Left renal cortex interstitium (tissue), 4 donors: ENCODE data around the gene RBPJ. TPM values are rescaled to one million over a fixed set of nuclear protein-coding genes. Genes with fewer than 3 reads are reported as not detected.
A peak's percentile ranks its signal among the peaks of the same experiment; 100 is the strongest.
"Not testable (repeated sequence)": the region's sequence is repeated elsewhere in the genome, so short reads cannot be mapped to it uniquely, and the experiment has no call there.

Experiments used
- DNase-seq, 4 donors: peaks; one replicate each; pipeline ENCODE4 v3.0.0-alpha.2; 2013; ENCODE audit warnings: low read depth in 4 of 4, low spot score in 2 of 4, missing footprints in 1 of 4
- polyA plus RNA-seq, 4 donors: library from polyadenylated mRNA; unstranded; fragments of 120-200 nt; gene quantifications; one replicate each; pipeline ENCODE4 v1.2.1, GENCODE V29; 2013; ENCODE audit not compliant: insufficient read length in 4 of 4

The RBPJ gene
- polyA plus RNA-seq, 4 donors = 71.6 to 86.1 (median 77.2) TPM

DNA sequence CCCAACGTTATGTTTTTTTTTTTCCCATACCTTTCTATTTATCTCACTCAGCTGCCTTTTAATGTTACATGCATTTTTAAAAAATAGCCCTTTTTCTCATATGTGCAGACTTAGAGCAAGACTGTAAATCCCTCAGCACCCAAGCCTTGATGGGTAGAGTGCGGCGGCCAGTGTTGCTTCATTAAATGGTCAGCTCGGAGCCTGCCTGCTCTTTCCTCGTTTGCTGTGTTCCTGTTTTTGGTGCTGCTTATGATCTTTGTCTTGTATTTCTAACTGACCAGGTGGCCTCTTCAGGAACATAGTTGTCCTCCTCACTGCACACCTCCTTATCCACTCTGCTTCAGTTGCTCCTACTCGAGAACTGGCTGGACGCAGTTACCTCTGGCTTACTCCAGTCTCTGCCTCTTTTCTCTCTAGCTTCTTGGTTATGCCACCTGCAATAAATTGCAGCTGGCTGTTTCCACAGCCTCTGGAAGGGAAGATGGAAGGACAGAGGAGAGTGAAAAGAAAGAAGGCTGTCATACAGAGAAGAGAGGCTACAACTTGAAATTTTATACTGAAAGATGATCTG is 10.7 kb downstream of the RBPJ start:
- no peak for DNase-seq

DNA sequence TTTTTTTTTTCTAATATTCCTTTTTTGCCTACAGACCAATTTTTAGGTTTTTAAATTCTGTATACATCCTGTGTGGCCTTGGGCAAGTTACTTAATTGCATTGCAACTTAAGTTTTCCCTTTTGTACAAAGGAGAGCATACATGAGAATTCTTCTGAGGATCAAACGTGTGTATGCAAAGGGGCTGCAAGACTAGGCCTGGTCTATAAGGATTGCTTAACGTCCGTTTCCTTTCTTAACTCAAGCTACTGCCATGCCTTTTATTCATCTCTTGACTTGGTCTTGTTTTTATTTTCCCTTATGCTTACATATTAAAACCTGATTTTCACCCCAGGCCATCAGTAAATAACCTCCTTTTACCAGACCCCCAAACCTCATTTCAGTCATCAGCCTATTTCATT is 13.6 kb downstream of the RBPJ start:
- DNase-seq = no peak

DNA sequence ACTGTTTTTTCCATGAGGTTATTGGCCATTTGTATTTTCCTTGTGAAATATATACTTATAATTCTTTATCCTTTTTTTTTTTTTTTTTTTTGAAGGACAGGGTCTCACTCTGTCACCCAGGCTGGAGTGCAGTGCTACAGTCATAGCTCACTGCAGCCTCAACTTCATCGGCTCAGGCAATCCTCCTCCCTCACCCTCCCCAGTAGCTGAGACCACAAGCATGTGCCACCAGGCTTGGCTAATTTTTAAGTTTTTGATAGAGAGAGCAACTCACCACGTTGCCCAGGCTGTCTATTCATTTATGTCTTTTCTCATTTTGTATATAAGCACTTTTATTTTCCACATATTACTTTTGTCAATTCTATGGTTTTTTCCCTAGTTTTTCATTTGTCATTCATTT is 16.8 kb downstream of the RBPJ start:
- DNase-seq = no peak

DNA sequence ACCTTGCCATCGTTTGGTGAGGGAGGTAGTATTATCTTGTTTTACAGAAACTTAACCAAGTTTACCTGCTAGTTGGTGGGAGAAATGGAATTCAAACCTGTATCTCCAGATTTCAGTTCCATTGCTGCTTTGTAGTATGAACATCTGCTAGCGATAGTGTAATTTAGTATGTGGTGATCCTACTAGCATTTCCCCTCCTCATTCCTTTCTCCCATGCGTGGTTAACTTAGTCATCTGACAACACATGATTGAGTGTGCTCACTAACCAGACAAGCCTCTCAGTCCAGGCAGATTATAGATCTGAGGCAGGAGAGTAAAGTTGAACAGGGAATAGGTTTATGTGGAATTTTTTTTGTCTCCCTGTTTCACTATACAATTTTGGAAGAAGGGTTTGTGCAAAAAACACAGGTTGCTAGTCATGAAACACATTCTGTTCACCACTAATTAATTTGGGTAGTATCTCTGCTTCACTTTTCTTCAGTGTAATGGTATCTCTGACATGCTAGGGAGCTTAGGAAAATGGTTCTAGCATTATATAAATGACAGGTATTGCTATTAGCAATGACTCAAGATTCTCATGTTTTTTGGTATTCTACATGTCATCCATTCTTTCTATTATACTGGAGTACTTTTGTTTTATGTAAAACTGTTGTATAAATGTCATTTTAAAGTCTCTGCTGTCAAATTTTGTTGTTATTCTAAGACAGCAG is 21.7 kb downstream of the RBPJ start:
- DNase-seq = no peak

DNA sequence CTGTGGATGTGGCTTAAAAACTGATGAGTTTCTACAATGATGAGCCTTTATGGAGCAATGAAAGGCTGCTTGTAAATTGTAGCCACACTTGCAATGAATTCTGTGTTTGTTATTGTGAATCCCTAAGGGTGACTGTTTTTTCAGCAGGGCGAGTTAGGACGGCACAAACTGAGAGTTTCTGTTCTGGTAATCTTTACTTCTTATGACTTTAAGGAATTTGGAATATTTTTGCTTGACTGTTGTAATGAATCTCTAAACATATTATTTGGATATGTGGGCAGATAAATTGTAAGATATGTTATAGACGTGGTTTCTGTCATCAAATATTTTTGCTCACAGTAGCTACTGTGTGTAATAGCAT is 22.2 kb downstream of the RBPJ start:
- DNase-seq = no peak

DNA sequence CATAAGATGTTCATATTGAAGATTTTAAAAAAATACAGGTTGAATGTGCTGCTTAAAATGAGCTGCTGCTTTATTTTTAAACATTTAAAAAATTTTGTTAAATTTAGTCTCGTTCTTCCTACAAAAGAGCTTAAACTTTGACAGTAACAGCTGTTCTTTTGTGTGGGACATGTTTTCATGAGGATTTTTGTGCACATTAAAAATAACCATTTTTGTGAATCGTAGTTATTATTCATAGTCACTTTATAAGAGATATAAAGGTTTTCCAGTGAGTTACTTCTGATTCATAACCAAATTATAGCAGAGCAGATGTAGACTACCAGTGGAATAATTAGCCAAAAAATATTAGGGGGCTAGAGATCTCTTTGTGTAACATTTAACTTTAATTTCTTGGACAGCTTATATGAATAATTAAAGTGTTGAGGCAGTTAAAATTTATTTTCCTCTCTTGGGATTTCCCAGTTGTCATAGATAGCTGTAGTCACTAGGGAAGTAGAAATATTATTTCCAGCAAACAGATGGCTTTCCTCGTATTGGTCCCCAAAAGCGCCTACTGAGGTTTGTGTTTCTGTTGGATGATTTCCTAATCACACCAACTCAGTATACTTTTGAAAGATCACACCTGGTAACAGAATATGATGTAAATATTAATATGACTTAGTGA is 24.2 kb downstream of the RBPJ start:
- DNase-seq = peak in 2 of 4 donors; percentile 38 to 57

DNA sequence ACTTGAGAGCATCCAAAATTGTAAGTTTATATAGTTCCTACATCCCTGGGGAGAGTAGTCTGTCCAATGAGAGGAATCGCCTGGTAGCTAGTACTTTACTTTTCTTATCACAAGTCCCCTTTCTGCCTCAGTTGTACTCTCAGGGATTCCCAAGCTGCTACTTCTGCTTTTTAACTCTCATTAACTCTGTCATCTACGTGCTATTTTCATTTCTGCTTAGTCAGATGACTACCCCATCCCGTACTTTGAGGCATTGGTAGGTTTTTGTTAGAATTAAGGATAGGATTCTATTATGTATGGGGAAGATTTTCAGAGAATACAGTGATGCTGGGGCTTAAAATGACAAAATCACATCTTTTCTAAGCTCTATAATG is 24.7 kb downstream of the RBPJ start:
- DNase-seq = no peak

DNA sequence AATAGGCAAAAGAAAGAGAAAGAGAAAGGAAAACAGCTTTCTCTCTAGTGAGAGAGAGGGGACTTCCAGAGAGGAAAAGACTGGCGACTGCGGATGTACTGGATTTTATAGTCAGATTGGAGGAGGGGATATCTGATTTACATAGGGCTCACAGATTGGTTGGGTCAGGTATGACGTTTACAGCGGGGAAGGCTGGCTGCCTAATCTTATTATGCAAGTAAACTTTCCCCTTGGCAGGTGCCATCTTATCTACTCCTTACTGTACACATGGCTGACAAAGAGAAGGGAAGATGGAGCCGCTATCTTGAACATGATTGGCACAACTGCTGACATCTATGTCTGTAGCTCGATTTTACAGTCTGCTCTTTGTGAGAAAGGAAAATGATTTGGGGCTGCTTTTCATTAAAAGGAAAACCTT is 25.4 kb downstream of the RBPJ start:
- DNase-seq = no peak

DNA sequence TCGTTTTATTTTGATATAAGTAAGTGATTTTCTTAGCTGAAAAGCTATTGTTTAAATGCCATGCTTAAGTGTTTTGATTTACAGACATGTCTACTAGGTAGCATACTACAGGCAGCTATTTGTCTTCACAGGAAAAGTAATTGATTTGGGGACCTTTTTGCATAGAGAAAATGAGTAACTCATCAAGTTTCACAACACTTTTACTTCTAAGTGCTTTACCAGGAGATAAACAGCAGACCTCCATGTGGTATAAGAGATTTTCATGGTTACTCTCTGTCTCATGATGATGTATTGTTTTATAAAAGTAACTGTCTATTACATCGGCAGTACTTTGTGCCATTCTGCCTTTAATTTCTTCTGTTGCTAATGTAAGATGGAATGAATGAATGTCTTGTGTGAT is 28.7 kb downstream of the RBPJ start:
- no peak for DNase-seq

DNA sequence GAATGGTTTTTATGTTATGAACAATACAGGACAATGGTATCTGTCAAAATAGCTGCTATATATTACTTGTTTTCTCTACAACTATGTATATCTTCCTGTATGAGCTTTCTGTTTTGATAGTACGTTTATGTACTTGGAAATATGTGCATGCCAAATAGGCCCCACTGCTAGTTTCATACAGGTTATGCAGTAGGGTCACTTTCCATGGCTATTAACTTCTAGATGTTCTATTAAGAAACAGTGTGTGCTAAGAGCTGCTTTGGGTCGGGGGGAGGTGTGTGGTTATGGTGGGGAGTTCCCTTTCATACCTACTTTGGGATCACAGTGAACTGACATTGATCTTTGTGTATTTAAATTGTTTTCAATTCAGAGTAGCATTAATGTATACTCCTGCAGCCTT is 30.9 kb downstream of the RBPJ start:
- DNase-seq = no peak

DNA sequence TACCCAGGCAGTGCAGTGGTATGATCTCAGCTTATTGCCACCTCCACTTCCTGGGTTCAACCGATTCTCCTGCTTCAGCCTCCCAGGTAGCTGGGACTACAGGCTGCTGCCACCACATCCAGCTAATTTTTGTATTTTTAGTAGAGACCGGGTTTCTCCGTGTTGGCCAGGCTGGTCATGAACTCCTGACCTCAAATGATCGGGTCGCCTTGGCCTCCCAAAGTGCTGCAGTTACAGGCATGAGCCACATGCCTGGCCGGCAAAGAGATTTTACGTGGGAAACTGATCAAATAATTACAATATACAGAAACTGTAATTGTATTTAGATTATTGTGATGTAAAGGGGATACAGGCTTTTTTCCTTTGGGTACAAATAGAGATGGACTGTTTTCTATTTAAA is 33.7 kb downstream of the RBPJ start:
- DNase-seq = no peak

DNA sequence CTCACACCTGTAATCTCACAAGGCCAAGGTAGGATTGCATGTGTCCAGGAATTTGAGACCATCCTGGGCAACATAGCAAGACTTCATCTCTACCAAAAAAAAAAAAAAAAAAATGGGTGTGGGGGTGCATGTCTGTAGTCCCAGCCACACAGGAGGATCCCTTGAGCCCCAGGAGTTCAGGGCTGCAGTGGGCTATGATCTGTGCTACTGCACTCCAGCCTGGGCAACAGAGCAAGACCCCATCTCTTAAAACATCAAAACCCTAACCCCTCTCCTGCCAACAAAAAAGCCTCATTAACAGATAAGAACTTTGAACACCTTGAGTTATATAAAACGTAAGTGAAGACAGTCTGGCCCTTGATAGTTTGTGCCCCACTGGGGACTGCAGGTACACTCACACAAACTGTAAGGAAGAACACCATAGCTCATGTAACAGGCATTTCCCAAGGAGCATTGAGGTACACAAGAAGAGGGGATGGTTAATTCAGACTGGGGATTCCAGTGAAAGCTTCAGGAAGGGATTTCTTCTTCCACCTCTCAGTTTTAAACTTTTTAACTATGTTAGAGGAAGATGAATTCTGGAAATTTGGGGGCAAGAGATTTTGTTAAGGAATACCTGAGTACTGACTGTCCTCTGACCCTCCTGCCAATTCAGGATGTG is 34.7 kb downstream of the RBPJ start:
- DNase-seq = no peak

DNA sequence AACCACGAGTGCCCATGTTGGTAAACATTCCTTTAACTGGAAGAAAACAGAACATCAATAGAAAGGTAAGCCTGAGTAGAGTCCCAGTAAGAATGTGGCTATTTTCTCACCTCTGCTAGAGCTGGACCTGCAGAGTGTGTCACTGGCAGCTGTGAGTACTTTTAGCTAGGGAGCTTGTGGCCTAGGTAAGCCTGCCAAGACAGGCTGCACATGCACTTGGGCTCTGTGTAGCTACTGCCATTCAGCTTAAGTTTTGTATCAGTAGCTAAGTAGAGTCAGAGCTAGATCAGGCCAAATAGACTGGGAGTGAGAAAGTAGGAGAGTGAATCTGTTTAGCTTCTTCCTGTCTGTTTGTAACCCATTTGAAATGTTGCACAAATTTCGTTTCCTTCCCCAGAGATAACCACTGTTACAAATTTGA is 35.3 kb downstream of the RBPJ start:
- no peak for DNase-seq

DNA sequence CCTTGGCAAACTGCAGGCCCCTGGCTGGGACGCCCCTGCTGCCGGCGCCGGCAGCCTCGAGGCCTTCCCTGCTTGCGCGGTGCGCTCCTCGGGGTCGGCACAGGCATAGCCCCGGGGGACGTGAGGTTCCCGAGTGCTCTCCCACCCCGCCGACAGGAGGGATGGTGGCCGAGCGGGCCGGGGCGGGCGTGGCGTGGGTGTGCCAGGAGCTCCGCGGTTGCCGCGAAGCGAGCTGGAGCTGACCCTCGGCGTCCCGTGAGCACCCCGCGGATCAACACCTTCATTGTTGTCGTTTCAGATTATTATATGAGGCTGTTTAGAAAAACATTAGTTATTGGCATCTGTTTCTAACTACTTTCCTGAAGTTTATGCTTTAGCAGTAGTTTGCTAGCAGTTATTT is 38.7 kb downstream of the RBPJ start:
- not testable (repeated sequence) for DNase-seq

DNA sequence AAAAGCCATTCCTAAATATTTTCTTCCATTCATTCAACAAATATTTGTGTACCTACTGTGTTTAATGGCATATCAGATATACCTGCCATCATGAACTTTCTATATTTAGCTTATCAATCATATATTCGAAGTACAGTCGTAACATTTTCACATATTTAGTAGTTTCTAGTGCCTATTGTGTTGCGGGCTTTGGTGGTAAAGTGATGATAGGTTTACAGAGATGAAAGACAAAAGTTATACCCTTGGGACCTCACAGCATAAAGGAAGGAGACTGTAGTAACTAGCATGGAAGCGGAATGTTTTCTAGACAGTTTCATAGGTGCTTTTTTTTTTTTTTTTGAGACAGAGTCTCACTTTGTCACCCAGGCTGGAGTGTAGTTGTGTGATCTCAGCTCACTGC is 39.5 kb downstream of the RBPJ start:
- DNase-seq = no peak

DNA sequence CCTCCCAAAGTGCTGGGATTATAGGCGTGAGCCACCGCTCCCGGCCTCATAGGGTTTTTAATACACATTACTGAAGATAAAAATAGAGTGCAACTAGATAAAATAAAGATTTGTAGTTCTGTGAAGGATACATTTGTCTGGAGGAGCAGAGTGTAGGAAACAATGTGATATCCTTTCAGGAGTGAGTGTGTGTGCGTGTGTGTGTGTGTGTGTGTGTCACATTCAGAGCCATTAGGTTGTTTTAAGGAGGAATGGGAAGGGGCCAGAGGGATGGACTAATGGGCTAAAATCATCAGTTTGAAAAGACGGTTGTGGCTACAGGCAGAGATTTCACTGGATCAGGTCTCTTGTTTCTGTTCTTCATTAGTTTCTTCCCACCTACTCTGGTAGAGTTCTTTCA is 40.0 kb downstream of the RBPJ start:
- DNase-seq = no peak

DNA sequence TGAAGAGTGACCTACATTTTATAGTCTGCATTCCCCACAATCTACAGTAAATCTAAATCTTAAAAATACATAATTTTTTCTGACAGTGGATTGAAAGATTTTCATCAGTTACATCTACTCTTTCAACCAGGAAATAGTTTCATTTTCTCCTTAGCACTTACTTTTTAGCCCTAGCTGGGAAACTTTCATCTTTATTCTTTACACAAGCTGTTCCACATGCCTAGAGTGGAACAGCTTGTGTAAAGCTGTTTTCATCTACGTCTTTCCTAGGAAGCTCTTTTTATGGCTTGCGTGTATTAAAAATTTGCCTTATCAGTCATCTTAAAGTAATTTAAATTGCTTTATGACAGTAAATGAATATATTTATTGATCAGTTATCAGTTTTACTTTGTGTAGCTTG is 40.5 kb downstream of the RBPJ start:
- no peak for DNase-seq

DNA sequence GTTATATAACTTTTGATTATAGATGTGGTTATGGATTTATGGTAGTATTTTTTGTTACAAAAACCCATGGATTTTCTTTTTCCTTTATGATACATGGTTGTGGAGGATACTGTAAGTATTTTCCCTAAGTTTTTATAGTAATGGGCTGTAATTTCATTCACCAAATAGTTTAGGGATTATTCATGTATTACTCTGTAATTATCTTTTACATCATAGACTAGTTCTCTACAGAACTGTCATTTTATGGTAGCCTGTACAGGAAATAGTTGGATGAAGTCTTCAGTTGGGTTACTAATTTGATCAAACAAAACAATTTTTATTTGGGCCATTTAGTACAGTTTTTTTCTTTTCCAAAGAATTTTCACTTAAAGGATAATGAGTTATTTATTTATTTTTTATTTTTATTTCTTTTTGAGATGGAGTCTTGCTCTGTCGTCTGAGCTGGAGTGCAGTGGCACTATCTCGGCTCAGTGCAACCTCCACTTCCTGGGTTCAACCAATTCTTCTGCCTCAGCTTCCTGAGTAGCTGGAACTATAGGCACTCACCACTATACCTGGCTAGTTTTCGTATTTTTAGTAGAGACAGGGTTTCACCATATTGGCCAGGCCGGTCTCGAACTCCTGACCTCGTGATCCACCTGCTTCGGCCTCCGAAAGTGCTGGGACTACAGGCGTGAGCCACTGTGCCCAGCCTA is 42.1 kb downstream of the RBPJ start:
- no peak for DNase-seq

DNA sequence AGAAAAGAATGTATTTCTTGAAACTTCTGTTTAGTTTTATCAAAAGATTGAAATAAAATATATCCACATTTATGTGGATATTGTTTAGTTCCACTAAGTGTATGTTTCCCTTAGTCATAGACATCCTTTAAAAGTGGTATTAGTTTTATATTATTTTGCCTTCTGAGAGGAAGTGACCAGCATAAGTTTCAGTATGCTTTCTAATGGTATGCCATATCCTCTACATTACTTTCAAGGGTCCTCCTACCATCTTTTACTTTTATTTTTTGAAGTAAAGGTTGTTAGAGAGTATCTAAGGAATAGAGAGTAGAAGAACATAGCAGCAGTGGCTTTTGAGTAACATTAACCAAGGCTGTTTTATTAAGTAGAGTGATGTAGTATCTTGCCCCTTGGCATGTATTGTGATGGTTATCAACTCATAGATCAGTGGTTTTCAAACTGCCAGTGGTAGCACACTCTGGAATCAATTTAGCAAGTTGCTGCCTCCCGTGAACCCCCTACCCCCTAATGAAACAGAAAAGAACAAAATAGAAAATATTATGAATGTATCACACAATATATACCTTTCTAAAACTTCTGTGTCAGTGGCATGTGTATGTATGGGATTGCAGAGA is 44.8 kb downstream of the RBPJ start:
- no peak for DNase-seq

DNA sequence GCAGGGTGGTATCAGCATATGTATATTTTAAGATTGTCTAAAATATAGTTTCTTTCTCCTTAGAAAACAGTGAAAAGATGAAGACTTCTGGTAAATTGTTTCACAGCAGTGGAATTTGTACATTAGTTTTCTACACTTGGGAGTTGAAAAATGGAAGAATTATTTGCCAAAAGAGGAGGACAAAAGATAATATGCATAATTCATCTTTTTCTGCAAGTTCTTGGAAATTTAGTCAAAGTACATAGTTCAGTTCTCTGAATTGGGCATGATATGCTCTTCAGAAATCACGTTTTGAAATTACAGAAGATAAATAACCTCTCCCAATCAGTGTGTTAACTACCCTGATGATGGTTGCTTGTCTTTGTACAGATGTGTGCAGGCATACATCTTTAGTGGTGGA is 47.0 kb downstream of the RBPJ start:
- no peak for DNase-seq

DNA sequence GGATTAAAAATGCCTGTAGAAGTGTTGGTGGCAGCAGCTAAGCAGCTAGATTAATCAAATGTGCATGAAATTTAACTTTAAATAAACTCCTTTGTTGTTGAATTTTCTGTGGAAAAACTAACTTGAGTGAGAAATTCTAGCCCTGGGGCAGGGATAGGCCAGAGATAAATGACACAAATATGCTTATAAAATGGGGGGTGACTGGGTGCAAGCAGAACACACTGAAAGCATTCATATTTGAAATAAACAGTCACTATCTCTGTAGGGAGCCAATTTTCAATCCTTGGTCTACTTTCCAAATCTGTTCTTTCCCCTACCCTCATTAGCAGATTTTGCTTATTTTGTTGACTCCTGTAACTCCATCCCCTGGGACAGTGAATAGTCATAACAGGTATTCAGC is 47.9 kb downstream of the RBPJ start:
- no peak for DNase-seq
